Natural killer cell (primary cell): Measurements from ENCODE around the gene PIWIL4. TPM values are rescaled to one million over a fixed set of nuclear protein-coding genes. Genes with fewer than 3 reads are reported as not detected.

ENCODE experiments used
- ATAC-seq, 3 donors: fragments of 150-1000 bp in 2 of 3; fragments of 200-7000 bp in 1 of 3; cut with Tn5 transposase; 1 replicate in 1 of 3; 2 replicates in 2 of 3; pipeline ENCODE4 v1.10.0; 2021; ENCODE audit warnings: mild to moderate bottlenecking in 2 of 3, moderate library complexity in 2 of 3
- DNase-seq, 2 donors: peaks; one replicate each; pipeline versions ENCODE4 v3.0.0 to v3.0.0-alpha.2; 2013 to 2021; ENCODE audit warnings: mixed read lengths in 1 of 2
- H3K27ac ChIP-seq: one replicate; pipeline ENCODE4 v1.5.1; 2013; ENCODE audit warnings: mild to moderate bottlenecking, low read length
- H3K27me3 ChIP-seq: one replicate; pipeline ENCODE4 v1.6.1; 2013; ENCODE audit warnings: low read length; ENCODE audit not compliant: control insufficient read depth, insufficient read depth
- H3K36me3 ChIP-seq: one replicate; pipeline ENCODE4 v1.6.1; 2013; ENCODE audit warnings: low read length; ENCODE audit not compliant: control insufficient read depth, insufficient read depth
- H3K4me1 ChIP-seq: one replicate; pipeline ENCODE4 v1.6.1; 2013; ENCODE audit warnings: low read length; ENCODE audit not compliant: control insufficient read depth, insufficient read depth
- H3K4me3 ChIP-seq: one replicate; pipeline ENCODE4 v1.5.1; 2013; ENCODE audit warnings: low read length
- H3K9me3 ChIP-seq: one replicate; pipeline ENCODE4 v1.6.1; 2013; ENCODE audit warnings: low read length; ENCODE audit not compliant: control insufficient read depth, insufficient read depth
- H3K27ac Mint-ChIP-seq, 2 donors: one replicate each; pipeline ENCODE4 v1.8.0; 2022; ENCODE audit warnings: mild to moderate bottlenecking in 2 of 2, mixed read lengths in 2 of 2, moderate library complexity in 1 of 2
- H3K27me3 Mint-ChIP-seq, 2 donors: one replicate each; pipeline ENCODE4 v1.8.0; 2022; ENCODE audit warnings: low read depth in 2 of 2, mixed read lengths in 2 of 2
- H3K36me3 Mint-ChIP-seq: one replicate; pipeline ENCODE4 v1.8.0; 2022; ENCODE audit warnings: mixed read lengths
- H3K4me1 Mint-ChIP-seq, 2 donors: one replicate each; pipeline ENCODE4 v1.8.0; 2022; ENCODE audit warnings: mixed read lengths in 2 of 2
- H3K4me3 Mint-ChIP-seq: one replicate; pipeline ENCODE4 v1.8.0; 2022; ENCODE audit warnings: mild to moderate bottlenecking, moderate library complexity, mixed read lengths
- H3K9me3 Mint-ChIP-seq, 2 donors: one replicate each; pipeline ENCODE4 v1.8.0; 2022; ENCODE audit warnings: mixed read lengths in 2 of 2
- WGBS: methylation state at CpG from one replicate; pipeline ENCODE4 v1.1.7; 2013; ENCODE audit warnings: missing lambda C conversion rate; ENCODE audit not compliant: insufficient coverage; 5-methylcytosine and 5-hydroxymethylcytosine counted together
- intact Hi-C: fragments of 100-400 bp; cut with micrococcal nuclease; formaldehyde crosslinking; loops from one replicate; pipeline ENCODE4 v1.14.2; 2022
- total RNA-seq, 4 donors: library from RNA; stranded (reverse); fragments of 120-200 nt in 1 of 4; gene quantifications; one replicate each; pipeline versions ENCODE4 v1.2.3 to v1.2.4, GENCODE V29; 2013 to 2022
- TF ChIP-seq, protein P1 (sequence below): fragments of 200-600 bp; IDR thresholded peaks from one replicate; pipeline ENCODE4 v1.8.0; 2022; ENCODE audit warnings: antibody characterized with exemption

Gene PIWIL4
- total RNA-seq, 3 donors from 2014 or later (not counting 1 experiment from before 2014, with no cell fraction given): 2.0 to 2.7 (median 2.2) TPM

DNA sequence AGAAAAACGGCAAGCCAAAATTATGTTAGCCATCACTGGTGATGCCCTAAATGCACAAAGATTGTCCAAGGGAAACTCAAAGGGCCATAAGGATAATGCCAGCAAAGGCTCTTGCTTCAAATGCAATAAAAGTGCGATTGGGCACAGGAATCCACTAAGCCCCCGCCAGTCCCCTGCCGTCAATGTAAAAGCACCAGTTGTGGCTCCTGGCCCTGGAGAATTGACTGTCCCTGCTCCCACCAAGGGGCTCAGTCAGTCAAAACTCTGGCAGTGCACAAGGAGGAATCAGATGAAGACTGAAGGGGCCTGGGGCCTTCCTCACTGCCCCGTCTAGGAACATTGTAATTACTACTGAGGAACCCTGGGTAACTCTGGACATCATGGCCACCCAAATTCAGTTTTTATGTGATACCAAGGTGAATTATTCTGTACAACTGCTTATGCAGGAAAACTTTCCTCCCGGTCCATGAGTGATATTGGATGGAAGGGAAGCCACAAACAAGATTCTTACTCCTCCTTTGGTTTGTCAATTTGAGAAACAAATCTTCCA is 85.6 kb downstream of the PIWIL4 start:
- H3K27me3 Mint-ChIP-seq: peaks cover 0 to 15% of the 10 kb centered on the region in 2 donors
- H3K36me3 Mint-ChIP-seq: no peaks in the 10 kb centered on the region
- 93% methylated on average over 6 of the region's 6 CpGs for WGBS
- H3K4me1 ChIP-seq: no peaks in the 10 kb centered on the region
- H3K4me3 Mint-ChIP-seq: no peak overlapping the region
- DNase-seq (no peak), ATAC-seq (no peak)
- TF ChIP-seq, protein P1, sequence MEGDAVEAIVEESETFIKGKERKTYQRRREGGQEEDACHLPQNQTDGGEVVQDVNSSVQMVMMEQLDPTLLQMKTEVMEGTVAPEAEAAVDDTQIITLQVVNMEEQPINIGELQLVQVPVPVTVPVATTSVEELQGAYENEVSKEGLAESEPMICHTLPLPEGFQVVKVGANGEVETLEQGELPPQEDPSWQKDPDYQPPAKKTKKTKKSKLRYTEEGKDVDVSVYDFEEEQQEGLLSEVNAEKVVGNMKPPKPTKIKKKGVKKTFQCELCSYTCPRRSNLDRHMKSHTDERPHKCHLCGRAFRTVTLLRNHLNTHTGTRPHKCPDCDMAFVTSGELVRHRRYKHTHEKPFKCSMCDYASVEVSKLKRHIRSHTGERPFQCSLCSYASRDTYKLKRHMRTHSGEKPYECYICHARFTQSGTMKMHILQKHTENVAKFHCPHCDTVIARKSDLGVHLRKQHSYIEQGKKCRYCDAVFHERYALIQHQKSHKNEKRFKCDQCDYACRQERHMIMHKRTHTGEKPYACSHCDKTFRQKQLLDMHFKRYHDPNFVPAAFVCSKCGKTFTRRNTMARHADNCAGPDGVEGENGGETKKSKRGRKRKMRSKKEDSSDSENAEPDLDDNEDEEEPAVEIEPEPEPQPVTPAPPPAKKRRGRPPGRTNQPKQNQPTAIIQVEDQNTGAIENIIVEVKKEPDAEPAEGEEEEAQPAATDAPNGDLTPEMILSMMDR: no peak
- H3K27ac Mint-ChIP-seq: no peak overlapping the region
- H3K4me3 ChIP-seq: no peak overlapping the region
- intact Hi-C loops: no loop called here
- H3K27me3 ChIP-seq: no peaks in the 10 kb centered on the region
- no peaks in the 10 kb centered on the region for H3K4me1 Mint-ChIP-seq
- H3K9me3 ChIP-seq: no peaks in the 10 kb centered on the region
- H3K36me3 ChIP-seq: no peaks in the 10 kb centered on the region
- no peak overlapping the region for H3K27ac ChIP-seq
- H3K9me3 Mint-ChIP-seq: no peaks in the 10 kb centered on the region

DNA sequence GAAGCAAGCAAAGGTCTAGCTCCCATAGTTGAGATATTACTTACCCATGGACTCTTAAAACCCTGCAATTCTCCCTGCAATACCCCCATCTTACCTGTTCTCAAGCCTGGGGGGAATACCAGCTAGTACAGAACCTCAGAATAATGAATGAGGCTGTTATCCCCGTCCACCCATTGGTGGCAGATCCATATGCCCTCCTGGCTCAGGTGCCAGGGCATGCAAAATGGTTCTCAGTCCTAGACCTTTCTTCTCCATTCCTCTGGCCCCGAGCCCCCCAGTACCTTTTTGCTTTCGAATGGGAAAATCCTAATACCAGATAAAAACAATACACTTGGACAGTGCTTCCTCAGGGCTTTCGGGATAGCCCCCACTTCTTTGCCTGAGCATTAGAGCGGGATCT is 86.4 kb downstream of the PIWIL4 start:
- no peaks in the 10 kb centered on the region for H3K36me3 Mint-ChIP-seq
- H3K27ac Mint-ChIP-seq: no peak overlapping the region
- Histone ChIP-seq H3K27ac (no peak overlapping the region), H3K4me3 (no peak overlapping the region), H3K36me3 (no peaks in the 10 kb centered on the region), H3K4me1 (no peaks in the 10 kb centered on the region), H3K27me3 (no peaks in the 10 kb centered on the region), H3K9me3 (no peaks in the 10 kb centered on the region)
- WGBS: 84% methylated on average over 5 of the region's 5 CpGs
- H3K4me3 Mint-ChIP-seq: no peak overlapping the region
- H3K4me1 Mint-ChIP-seq: no peaks in the 10 kb centered on the region
- no peak for ATAC-seq
- DNase-seq: no peak
- H3K27me3 Mint-ChIP-seq: peaks cover 4 to 15% of the 10 kb centered on the region in 2 donors
- intact Hi-C loops: no loop called here
- TF ChIP-seq, protein P1: no peak
- H3K9me3 Mint-ChIP-seq: no peaks in the 10 kb centered on the region

GRCh38 chr11:94654201-94654600 is 87.0 kb downstream of the PIWIL4 start:
- DNase-seq: no peak
- Mint-ChIP-seq H3K27me3 (peaks cover 10 to 15% of the 10 kb centered on the region in 2 donors), H3K4me3 (no peak overlapping the region), H3K4me1 (no peaks in the 10 kb centered on the region), H3K27ac (no peak overlapping the region), H3K9me3 (no peaks in the 10 kb centered on the region), H3K36me3 (no peaks in the 10 kb centered on the region)
- TF ChIP-seq, protein P1: no peak
- Histone ChIP-seq H3K4me1 (no peaks in the 10 kb centered on the region), H3K4me3 (no peak overlapping the region), H3K27me3 (no peaks in the 10 kb centered on the region), H3K27ac (no peak overlapping the region), H3K36me3 (no peaks in the 10 kb centered on the region), H3K9me3 (no peaks in the 10 kb centered on the region)
- intact Hi-C loops: no loop called here
- ATAC-seq: no peak
- 95% methylated on average over 7 of the region's 7 CpGs for WGBS

DNA sequence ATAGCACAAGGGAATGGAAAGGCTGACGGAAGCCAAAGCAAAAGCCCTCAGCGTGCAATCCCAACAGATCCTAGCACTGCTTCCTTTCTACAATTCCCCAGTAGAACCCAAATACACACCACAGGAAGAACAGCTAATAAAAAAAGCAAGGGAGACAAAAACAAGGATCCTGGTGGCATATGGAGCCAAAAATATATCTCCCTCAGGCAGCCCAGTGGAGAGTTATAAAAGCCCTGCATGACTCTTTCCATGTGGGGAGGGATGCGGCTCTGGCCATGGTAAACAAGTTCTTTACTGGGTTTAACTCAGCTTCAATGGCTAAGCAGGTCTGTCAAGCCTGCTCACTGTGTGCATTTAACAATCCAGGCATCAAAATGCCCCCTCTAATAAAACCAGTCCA is 88.1 kb downstream of the PIWIL4 start:
- Histone ChIP-seq H3K4me1 (no peaks in the 10 kb centered on the region), H3K4me3 (no peak overlapping the region), H3K27ac (no peak overlapping the region), H3K9me3 (no peaks in the 10 kb centered on the region), H3K36me3 (no peaks in the 10 kb centered on the region), H3K27me3 (no peaks in the 10 kb centered on the region)
- DNase-seq (no peak), ATAC-seq (no peak)
- H3K9me3 Mint-ChIP-seq: no peaks in the 10 kb centered on the region
- intact Hi-C loops: no loop called here
- WGBS: 76% methylated on average over 3 of the region's 3 CpGs
- TF ChIP-seq, protein P1: no peak
- peaks cover 11 to 18% of the 10 kb centered on the region in 2 donors for H3K27me3 Mint-ChIP-seq
- H3K27ac Mint-ChIP-seq: no peak overlapping the region
- H3K4me3 Mint-ChIP-seq: no peak overlapping the region
- no peaks in the 10 kb centered on the region for H3K36me3 Mint-ChIP-seq
- H3K4me1 Mint-ChIP-seq: no peaks in the 10 kb centered on the region
